GM21737 (cell line): Measurements from ENCODE around the gene HVCN1.
A peak's percentile ranks its signal among the peaks of the same experiment; 100 is the strongest.
"Not testable (repeated sequence)": the region's sequence is repeated elsewhere in the genome, so short reads cannot be mapped to it uniquely, and the experiment has no call there.

Experiments used
- ATAC-seq: cut with Tn5 transposase; IDR thresholded peaks from one replicate; pipeline ENCODE4 v1.9.1; 2021; ENCODE audit warnings: mild to moderate bottlenecking, moderate library complexity; ENCODE audit not compliant: unreplicated experiment

The HVCN1 gene

DNA sequence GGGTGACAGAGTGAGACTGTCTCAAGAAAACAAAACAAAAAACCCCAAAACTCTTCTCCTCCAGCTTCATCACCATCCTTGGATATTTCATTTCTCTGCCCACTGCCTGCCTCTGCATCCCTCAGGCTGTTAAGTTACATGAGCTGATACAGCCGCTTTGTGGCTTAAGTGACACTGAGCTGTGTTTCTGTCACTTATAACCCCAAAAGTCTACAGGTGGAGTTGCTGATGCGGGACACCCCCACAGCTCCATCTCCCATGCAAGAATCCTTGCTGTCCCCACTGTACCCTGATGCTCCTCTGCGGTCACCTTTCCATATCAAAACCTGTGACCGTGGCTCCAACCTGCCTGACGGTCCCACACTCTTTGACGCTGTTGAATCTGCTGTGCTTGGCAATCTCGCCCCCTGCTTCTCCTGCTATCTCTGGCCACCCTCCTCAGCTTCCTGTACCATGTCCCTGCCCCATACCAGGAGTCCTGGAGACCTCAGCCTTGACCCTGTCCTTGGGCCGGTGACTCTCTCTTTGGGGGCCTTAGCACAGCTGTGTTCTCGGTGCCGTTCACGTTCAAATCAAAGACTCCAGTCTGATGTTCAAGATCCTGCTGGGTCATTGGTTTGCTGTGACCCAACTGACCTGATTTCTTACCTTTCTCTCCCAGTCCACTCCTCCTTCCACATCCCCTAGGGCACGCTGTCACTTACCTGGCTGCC, 20.3 kb downstream of the HVCN1 start:
- peak; percentile 2 for ATAC-seq

DNA sequence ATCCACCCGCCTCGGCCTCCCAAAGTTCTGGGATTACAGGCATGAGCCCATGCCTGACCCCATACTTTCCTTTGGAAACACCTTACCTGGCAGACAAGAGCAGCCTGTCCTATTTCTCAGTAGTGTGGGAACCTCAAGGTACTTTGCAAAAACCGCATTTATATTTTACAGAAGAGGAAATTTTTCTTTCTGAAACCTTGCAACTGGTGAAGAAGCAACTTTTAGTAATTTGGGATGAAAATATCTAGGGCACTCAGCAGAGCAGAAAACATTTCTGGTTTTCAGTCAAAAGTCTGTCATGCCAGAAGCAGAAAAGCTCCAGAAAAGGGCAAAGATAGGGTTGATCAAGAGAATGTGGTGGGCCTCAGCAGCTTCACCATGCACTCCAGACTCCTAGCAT, 21.2 kb downstream of the HVCN1 start:
- ATAC-seq: no peak

DNA sequence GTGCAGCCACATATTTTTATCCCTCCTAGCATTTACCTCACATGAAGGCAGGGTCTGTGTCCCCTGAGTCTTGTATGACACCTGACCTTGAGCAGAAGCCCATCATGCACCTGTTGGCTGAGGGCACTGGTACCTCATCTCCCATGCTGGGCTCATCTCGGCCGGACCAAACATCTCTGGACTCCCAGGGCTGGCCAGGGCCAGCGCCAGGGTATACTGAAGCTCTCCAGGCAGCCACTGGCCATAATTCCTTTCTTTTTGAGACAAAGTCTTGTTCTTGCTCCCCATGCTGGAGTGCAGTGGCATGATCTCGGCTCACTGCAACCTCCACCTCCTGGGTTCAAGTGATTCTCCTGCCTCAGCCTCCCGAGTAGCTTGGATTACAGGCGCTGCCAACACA, 22.0 kb downstream of the HVCN1 start:
- no peak for ATAC-seq

DNA sequence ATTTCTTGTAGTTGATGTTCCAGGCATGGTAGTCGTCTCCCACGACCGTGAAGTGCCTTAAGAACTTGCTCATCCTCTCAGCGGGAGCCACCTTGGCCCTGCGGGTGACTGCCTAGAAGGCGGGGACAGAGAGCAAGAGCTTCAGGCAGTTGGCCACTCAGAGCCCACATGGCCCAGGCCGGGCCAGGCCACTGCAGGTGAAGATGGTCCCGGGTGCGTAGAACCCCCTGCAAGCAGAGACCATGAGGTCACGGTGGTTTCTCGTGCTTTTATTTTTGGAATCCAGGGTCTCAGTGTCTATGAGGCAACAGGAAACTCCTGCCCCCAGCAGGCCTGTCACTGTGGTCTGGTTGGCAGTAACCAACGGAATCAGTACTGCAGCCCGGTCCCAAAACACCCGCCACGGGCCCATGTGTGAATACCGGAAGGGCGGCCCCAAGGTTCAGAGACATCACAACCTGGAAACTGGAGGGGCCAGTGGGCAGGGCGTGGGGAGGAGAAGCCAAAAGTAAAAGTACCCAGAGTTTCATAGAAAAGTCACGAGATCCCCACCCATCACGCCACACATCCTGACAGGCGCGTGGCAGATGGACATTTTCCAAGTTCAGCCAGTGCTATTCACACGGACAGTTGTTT, 27.5 kb downstream of the HVCN1 start:
- peak; percentile 82 for ATAC-seq

DNA sequence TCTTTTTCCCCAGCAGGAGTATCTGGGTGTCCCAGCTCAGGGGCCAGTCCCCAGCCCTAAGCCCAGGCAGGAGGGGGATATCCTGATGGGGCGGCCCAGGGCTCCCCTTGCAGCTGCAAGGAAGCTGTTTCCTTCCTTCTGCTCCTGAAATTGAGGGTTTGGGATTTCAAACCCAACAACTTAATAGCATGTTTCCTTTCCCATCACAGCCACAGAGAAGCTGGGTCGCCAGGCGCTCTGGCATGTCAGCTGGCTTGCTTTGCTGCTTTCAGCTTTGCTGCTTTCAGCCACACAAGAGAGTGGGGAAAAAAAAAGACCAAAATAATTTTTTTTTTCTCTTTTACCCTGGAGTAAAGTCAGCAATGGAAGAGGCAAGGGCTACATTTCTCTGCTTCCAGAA, 30.0 kb downstream of the HVCN1 start:
- ATAC-seq: no peak

DNA sequence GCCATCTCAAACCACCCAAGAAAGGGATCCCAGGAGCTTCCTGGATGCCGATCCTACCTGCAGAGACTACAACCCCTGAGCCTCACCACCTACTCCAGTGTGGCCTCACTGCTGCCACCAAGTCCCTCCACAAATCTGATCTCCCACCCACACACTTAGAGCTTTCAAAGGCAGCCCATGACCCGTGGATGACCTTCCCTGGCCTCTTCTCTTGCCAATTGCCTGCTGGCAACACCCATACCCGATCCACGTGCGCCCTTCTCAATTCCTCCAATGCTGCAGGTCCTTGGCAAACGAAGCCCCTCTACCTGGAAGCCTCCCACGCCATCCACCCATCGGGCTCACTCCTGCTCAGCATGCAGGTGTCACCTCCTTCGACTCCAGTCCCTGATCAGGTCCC, 30.7 kb downstream of the HVCN1 start:
- no peak for ATAC-seq

DNA sequence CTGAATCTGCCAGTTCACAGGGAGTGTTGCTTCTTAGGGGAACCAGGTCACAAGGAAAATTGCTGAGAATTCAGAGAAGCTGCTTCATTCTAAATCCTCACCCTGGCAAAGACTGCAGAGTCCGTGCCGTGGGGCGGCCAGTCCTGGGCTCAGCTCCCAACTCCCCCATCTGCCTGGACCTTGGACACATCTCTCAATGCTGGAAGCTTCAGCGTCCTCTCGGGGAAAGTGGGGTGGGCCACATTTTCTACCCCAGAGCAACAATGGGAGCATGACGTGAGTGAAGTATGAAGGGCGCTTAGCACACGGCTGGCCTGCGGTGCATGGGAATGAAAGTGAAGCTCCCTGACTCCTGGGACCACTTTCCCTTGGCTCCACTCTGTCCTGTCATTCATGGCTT, 31.2 kb downstream of the HVCN1 start:
- ATAC-seq: no peak

DNA sequence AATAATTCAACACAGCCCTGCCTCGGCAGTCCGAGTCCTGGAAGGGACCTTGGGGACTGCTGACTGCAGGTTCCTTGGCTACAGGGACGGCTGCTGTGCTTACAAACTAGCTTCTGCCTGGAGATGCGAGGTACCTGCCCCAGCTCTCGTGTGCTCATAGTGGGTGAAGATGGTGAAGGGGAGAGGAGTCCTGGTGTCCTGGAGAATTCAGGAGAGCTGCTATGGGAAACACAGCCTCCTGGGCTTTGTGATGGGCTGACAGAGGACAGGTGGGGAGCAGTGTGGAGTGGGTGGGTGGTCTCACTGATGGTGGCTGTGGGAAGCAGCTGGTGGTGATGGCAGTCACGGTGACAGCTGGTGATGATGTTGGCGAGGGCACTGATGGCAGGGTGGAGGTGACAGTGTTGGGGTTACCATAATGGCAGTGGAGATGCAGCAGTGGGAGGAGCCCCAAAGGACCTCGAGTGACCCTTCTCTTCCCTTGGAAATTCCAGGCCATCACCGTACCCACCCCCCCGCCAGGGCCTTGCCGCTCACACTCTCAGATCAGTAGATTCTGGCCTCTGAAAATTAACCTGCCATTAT, 32.8 kb downstream of the HVCN1 start:
- ATAC-seq: no peak

DNA sequence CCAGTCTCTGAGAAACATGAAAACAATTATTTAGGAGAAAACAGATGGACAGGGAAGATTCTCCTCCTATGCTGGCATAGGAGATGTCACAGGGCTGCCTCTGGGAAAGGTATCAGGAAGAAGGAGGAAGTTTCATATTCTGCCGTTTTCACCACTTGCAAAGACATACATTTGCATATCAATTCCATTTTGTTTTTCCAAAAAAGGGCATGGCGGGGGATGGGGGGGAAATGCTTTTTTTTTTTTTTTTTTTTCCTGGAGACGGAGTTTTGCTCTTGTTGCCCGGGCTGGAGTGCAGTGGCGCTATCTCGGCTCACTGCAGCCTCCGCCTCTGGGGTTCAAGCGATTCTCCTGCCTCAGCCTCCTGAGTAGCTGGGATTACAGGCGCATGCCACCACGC, 34.7 kb downstream of the HVCN1 start:
- not testable (repeated sequence) for ATAC-seq

DNA sequence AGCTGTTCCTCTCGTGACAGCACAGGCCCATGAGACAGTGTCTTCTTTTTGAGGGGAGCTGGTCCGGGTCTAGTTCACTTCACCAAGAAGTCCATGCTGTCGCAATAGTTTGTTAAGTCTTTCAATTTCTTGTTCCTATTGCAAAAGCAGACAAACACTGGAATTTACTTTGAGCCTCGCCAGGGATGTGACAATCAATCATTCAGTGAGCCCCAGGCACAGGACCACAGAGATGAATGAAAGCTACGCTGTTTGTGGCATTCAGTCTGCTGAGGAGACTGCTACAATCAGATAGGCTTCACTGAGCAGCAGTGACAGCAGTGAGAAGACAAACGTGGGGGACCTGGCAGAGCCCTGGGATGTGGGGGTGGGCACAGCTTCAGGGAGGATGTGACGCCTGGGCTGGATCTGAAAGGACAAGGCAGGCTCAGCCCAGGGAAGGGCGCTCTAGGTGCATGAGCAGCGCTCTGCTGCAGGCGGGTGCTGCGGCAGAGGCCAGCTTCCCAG, 39.5 kb downstream of the HVCN1 start:
- ATAC-seq: no peak

DNA sequence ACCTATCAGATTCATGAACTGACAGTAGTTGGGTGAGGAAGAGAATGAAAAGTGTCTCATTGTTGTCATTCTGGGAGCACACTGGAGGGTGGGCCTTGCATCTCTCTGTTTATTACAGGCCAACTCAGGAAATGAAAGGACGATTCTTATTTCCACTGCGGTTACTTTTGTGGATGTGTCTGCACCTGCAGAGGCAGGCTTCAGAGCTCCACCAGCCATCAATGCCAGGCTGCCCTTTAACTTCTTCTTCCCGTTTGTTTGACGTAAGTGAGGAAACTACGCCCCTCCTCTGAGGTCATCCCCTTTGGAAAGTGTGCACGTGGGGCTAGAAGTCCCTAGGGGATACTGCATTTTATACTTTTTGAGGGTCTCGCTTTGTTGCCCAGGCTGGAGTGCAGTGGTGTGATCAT, 41.3 kb downstream of the HVCN1 start:
- ATAC-seq: peak; percentile 71

DNA sequence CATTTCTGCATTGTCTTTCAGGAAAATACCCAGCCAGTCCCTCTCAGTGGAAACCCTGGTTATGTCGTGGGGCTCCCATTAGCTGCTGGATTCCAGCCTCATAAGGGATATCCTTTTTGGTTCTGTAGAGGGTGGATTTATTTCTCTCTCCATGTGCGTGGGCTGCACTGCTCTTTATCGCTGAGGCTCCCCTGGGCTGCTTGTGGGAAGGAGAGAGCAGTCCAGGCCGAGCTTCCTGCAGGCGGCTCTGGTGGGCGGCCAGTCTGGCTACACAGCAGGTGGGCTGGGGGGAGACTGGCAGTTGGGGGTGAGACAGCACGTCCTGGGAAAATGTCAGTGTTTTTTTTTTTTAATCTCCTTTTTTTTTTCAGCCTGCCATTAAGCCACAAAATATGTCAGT, 47.4 kb downstream of the HVCN1 start:
- no peak for ATAC-seq

DNA sequence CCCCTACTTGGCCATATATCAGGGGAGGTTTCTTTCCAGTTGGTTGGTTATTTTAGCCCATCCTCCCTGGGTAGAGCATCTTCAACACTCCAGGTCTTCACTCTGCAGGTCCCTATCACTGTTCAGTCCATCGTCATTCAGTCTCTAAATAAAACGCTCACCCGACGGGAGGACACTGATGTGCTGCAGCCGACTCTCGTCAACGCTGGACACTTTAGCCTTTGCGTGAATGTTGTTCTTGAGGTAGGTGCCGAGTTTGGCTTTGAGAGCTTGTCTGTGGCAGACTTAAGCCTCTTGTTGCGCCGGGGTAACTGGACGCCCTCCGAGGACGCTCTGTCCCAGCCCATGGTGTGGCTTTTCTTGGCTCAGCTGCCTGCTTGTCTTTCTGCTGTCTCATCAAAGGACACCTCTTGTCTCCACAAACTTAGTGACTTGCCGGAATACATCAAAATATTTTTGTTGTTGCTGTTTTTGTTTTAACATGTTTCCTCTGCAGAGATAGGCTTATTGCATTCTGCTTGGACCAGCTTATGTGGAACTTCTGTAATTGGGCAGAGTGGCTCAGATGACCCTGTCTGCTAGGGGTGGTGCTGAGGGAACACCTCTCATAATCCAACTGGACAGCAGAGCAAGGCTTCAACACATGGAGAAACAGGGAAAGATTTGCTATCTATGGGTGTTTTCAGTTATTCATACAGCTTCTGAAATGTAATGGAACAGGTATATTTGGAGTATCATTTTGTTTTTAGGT, 48.5 kb downstream of the HVCN1 start:
- ATAC-seq: no peak

DNA sequence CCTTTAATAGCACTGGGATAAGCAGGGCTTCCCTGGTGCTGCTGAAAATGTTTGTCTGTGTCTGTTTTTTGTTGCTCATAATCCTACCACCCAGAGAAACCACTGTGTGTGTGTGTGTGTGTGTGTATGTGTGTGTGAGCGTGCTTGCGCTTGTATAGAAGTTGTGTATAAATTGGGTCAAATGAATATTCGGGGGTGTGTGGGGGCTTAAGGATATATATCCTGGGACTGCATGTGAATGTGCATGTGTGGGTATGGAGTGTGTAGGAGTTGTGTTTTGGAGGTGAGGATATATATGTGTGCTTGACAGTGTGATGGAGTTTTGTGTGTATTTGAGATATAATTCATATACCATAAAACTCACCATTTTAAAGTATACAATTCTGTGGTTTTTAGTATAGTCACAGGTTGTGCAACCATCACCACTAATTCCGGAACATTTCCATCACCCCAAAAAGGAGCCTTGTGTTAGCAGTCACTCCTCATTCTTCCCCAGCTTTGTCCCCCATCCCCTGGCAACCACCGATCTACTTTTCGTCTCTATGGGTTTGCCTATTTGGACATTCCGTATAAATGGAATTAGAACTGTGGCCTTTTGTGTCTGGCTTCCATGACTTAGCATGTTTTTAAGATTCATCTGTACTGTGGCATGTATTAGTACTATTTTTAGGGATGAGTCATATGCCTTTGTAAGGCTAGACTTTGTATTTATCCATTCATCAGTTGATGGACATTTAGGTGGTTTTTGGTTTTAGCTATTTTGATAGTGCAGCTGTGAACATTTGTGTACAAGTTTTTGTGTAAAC, 49.4 kb downstream of the HVCN1 start:
- no peak for ATAC-seq

DNA sequence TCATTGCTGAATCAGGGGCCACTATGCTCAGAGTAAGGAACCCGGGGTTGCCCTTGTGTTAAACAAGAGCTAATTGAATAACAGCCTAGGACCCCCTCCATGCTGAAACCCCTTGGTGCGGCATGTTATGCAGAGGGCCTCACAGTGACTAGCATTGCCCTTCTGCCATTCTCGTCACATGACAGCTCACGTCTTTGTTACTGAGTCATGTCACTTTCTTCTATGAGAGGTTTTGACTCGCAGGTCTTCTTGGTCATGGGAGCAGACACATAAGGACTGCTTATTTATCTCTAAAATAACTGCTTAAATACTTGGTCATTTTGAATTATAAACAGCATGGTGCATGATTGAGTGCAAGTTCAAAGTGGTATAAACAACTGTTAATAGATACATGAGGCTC, 50.1 kb downstream of the HVCN1 start:
- ATAC-seq: no peak

DNA sequence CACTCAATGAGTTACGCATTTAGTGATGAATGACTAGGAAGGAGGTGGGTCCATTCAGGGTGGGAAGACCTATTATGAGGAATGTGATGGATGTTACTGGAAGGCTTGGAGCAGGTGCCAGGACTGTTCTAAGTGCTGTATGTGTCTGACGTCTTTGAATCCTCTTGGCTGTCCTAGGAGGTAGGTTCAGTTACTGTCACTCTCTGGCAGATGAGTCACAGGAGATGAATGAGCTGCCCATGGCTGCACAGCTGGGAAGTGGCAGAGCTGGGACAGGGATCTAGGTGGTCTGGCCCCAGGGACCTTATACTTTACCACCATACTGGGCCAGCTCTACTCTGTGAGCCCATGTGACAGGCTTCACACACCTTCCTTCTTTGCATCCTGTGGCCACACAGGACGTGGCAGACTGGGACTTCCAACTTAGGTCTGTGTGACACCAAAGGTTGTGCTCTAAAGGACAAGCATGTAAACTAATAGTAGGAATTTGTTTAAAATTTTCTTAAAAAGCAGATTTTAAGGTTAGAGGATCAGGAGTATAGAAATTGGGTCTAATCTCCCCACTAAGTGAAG, 51.0 kb downstream of the HVCN1 start:
- ATAC-seq: no peak

DNA sequence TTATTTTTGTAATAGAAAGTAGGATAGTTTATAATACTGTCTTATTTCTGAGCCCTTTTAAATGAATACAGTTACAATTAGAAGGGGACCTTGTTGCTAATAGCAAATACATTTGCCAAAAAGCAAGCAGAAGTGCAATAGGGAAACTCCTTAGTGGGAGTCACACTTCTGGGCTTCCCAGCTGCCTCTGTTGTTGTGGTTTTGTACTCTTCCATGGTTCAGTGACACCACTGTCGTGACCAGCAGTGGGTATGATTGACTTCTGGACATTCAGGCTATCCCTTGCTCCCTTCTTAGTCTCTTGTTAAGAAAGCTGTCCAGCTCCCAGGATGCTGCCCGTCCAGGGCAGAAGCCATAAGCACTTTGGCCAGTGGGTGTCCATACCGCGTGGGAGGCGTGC, 52.4 kb downstream of the HVCN1 start:
- no peak for ATAC-seq

DNA sequence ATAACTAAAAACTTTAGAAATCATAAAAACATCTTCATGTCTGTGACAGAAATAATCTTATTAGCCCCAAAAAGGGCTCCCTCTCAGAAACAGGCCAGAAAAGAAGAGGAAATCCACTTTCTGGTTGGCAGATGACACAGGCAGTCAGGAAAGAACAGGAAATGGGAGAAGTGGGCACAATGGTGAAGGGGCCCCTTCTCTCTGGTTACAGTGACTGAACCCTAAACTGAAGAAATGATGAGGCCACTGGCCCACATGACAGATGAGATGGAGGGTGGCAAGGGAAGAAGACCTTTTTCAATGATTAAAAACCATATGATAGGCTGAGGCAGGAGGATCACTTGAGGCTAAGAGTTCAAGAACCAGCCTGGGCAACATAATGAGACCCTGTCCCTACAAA, 53.9 kb downstream of the HVCN1 start:
- no peak for ATAC-seq

DNA sequence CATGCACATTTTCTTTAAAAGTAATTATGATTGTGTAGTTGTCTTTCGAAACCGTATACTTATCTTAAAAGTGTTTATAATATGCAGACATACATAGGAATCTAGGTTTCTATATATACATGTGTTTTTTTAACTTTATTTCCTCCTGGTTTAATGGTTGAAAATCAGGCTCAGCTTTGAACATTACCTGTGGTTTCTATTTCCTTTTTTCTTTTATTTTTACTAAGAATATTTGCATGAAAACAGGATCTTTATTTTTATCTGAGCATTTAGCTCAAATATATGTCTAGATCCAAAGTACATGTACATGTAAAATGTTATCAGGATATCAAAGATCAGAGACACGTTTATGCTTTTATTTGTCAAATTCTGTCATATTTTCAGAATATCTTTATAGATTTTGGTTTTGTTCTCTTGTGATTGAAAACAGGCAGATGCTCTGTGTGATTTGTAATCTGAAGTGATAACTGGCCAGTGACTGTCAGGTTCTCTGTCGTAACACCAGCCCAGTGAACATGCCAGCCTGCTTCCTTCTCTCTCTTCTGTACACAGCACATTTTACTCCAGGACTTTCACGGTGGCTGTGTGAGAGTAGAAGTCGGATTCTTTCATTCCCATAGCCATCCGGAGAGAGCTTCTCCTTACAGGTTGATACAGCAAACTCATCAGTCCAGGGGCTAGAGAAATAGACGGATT, 61.3 kb downstream of the HVCN1 start:
- no peak for ATAC-seq

DNA sequence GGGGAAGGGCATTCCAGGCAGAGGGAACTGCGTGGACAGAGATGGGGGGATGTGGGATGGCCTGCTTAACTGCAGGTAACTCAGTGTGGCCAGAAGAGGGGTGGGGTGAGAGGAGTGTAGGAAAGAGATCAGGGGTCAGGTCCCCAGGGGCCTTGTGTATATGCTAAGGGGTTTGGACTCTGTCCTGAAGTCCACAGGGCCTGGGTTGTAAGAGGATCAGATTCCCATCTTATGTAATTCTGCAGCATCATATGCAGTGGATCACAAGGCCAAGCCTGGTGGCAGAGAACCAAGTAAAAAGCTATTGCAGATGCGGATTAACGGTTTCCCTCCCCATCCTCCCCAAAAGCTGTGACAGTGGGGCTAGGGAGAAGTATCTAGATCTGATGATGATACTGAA, 66.3 kb downstream of the HVCN1 start:
- no peak for ATAC-seq
